H1 (cell line): Measurements from ENCODE around the gene TMEM107. TPM values are rescaled to one million over a fixed set of nuclear protein-coding genes. Genes with fewer than 3 reads are reported as not detected.
A peak's percentile ranks its signal among the peaks of the same experiment; 100 is the strongest.

Experiments
- ATF3 ChIP-seq: IDR thresholded peaks from 2 replicates; pipeline ENCODE4 v1.6.1; 2011; ENCODE audit warnings: low read depth, mild to moderate bottlenecking, low read length; ENCODE audit not compliant: insufficient read depth
- BCL11A ChIP-seq, 2 experiments: IDR thresholded peaks; one replicate each; pipeline ENCODE4 v1.6.1; 2011; ENCODE audit warnings: low read depth in 2 of 2, low read length in 2 of 2, mild to moderate bottlenecking in 2 of 2
- CEBPB ChIP-seq: IDR thresholded peaks from 2 replicates; pipeline ENCODE4 v1.6.1; 2012; ENCODE audit warnings: low read depth, low read length
- CHD1 ChIP-seq: IDR thresholded peaks from 2 replicates; pipeline ENCODE4 v1.6.1; 2012; ENCODE audit warnings: low read depth, low read length, improper control_type of control experiment
- CTBP2 ChIP-seq: IDR thresholded peaks from 2 replicates; pipeline ENCODE4 v1.7.0; 2011; ENCODE audit warnings: borderline replicate concordance, mild to moderate bottlenecking, moderate library complexity, mixed read lengths, low read length; ENCODE audit not compliant: insufficient read depth, insufficient read length
- EP300 ChIP-seq, 2 experiments: IDR thresholded peaks; 1 replicate in 1 of 2; 2 replicates in 1 of 2; pipeline ENCODE4 v1.6.1; 2011 to 2012; ENCODE audit warnings: low read depth in 2 of 2, low read length in 2 of 2, mild to moderate bottlenecking in 2 of 2, borderline replicate concordance in 1 of 2, inconsistent platforms in 1 of 2, moderate library complexity in 1 of 2
- EZH2 ChIP-seq: fragments of 200-600 bp; sonication (generic); IDR thresholded peaks from 2 replicates; pipeline ENCODE4 v1.7.1; 2012; ENCODE audit warnings: low read depth, mild to moderate bottlenecking, moderate library complexity, low read length, inconsistent platforms; ENCODE audit not compliant: severe bottlenecking
- GTF2F1 ChIP-seq: IDR thresholded peaks from 2 replicates; pipeline ENCODE4 v1.6.1; 2012; ENCODE audit warnings: low read depth, low read length, improper control_type of control experiment, borderline replicate concordance
- JUN ChIP-seq: IDR thresholded peaks from 2 replicates; pipeline ENCODE4 v1.6.1; 2011; ENCODE audit warnings: low read depth, mild to moderate bottlenecking, improper control_type of control experiment, low read length
- KDM1A ChIP-seq: fragments of 200-600, 300-600 bp; sonication (generic); IDR thresholded peaks from 2 replicates; pipeline ENCODE4 v1.7.1; 2016; ENCODE audit warnings: mild to moderate bottlenecking, low read length, borderline replicate concordance
- PHF8 ChIP-seq: fragments of 200-600 bp; sonication (generic); conservative IDR thresholded peaks from 2 replicates; pipeline ENCODE4 v1.7.1; 2012; ENCODE audit warnings: low read depth, mild to moderate bottlenecking, inconsistent platforms, low read length, moderate library complexity
- POLR2A ChIP-seq, 2 experiments: IDR thresholded peaks; 1 replicate in 1 of 2; 2 replicates in 1 of 2; pipeline ENCODE4 v1.6.1; 2011; ENCODE audit warnings: low read depth in 2 of 2, low read length in 2 of 2, mild to moderate bottlenecking in 2 of 2; ENCODE audit errors: control extremely low read depth in 1 of 2
- POLR2AphosphoS5 ChIP-seq: IDR thresholded peaks from 2 replicates; pipeline ENCODE4 v1.6.1; 2011; ENCODE audit warnings: low read depth, low read length
- POU5F1 ChIP-seq: IDR thresholded peaks from 2 replicates; pipeline ENCODE4 v1.6.1; 2011; ENCODE audit warnings: low read depth, mild to moderate bottlenecking, low read length, moderate library complexity
- RXRA ChIP-seq: IDR thresholded peaks from 2 replicates; pipeline ENCODE4 v1.6.1; 2011; ENCODE audit warnings: low read depth, mild to moderate bottlenecking, low read length, moderate library complexity; ENCODE audit not compliant: insufficient read depth
- SIN3A ChIP-seq, 2 experiments: IDR thresholded peaks in 1 of 2; conservative IDR thresholded peaks in 1 of 2; 2 replicates each; pipeline ENCODE4 v1.6.1; 2011 to 2012; ENCODE audit warnings: low read length in 2 of 2, improper control_type of control experiment in 1 of 2, low read depth in 1 of 2, mild to moderate bottlenecking in 1 of 2
- SP4 ChIP-seq: IDR thresholded peaks from 2 replicates; pipeline ENCODE4 v1.6.1; 2012; ENCODE audit warnings: low read length, inconsistent platforms
- TBP ChIP-seq: IDR thresholded peaks from 2 replicates; pipeline ENCODE4 v1.6.1; 2011; ENCODE audit warnings: low read depth, low read length, improper control_type of control experiment
- ZNF274 ChIP-seq: IDR thresholded peaks from 2 replicates; pipeline ENCODE4 v1.7.0; 2012; ENCODE audit warnings: low read length, borderline replicate concordance; ENCODE audit errors: extremely low read depth
- polyA plus RNA-seq, 7 experiments: library from polyadenylated mRNA; depleted of rRNA in 3 of 7; stranded (reverse) in 5 of 7; unstranded in 2 of 7; fragments of >200 nt in 5 of 7; fragments of 200-250 nt in 2 of 7; gene quantifications; 1 replicate in 5 of 7; 2 replicates in 1 of 7; 4 replicates in 1 of 7; pipeline versions ENCODE4 v1.2.1 to v1.2.3, GENCODE V29; 2011 to 2013; ENCODE audit warnings: missing spikeins in 2 of 7, mixed read lengths in 2 of 7
- total RNA-seq: library from RNA; stranded (reverse); fragmentation: NEBNext Ultra II Directional; extraction: Animal tissue kit (Norgen Biotek cat#: 25700); gene quantifications from 2 replicates; pipeline ENCODE4 v1.2.1, GENCODE V29; 2021
- TF ChIP-seq, protein P1 (sequence below): IDR thresholded peaks from 2 replicates; pipeline ENCODE4 v1.6.1; 2012; ENCODE audit warnings: low read length, inconsistent platforms
- TF ChIP-seq, protein P2 (sequence below): IDR thresholded peaks from 2 replicates; pipeline ENCODE4 v1.6.1; 2012; ENCODE audit warnings: inconsistent platforms

Gene TMEM107
- total and polyA plus RNA-seq, 2 of the 8 experiments (the other 6 are each of a cell fraction or from before 2014, with no cell fraction given), result 17.3 to 21.5 TPM

- TF ChIP-seq, protein P1, sequence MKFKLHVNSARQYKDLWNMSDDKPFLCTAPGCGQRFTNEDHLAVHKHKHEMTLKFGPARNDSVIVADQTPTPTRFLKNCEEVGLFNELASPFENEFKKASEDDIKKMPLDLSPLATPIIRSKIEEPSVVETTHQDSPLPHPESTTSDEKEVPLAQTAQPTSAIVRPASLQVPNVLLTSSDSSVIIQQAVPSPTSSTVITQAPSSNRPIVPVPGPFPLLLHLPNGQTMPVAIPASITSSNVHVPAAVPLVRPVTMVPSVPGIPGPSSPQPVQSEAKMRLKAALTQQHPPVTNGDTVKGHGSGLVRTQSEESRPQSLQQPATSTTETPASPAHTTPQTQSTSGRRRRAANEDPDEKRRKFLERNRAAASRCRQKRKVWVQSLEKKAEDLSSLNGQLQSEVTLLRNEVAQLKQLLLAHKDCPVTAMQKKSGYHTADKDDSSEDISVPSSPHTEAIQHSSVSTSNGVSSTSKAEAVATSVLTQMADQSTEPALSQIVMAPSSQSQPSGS, result no peak
- TF ChIP-seq EZH2 (no peak), JUN (no peak), CTBP2 (no peak), ZNF274 (no peak), KDM1A (no peak), BCL11A (IDR thresholded peaks at IDR 0.05; ENCODE audit: low read depth in 2 of 2, low read length in 2 of 2) (no peak), CEBPB (no peak), TBP (peak; percentile 80), ATF3 (peak; percentile 97), SP4 (no peak), PHF8 (no peak), SIN3A (conservative IDR thresholded peaks at IDR 0.05 in 1 of 2, IDR thresholded peaks at IDR 0.05 in 1 of 2; ENCODE audit: low read depth in 1 of 2, low read length in 2 of 2) (no peak; a peak in 1 of 4 replicates), GTF2F1 (no peak), EP300 (IDR thresholded peaks at IDR 0.05; ENCODE audit: borderline replicate concordance in 1 of 2, low read depth in 2 of 2, low read length in 2 of 2) (no peak), CHD1 (no peak), POU5F1 (no peak), POLR2AphosphoS5 (peak; percentile 75; the same call in 1 of the 2 replicates), RXRA (no peak), POLR2A (IDR thresholded peaks at IDR 0.05; ENCODE audit: control extremely low read depth in 1 of 2, low read depth in 2 of 2, low read length in 2 of 2) (peak in 1 of 2 experiments; percentile 85; a peak in 2 of 3 replicates)
- TF ChIP-seq, protein P2, sequence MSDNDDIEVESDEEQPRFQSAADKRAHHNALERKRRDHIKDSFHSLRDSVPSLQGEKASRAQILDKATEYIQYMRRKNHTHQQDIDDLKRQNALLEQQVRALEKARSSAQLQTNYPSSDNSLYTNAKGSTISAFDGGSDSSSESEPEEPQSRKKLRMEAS, result peak; percentile 77
Measured at GRCh38 chr17:8192070-8192815, 16.1 kb upstream of the TMEM107 start (continued).
